Naive B cell (primary cell): ENCODE data around the gene BAG5. TPM values are rescaled to one million over a fixed set of nuclear protein-coding genes. Genes with fewer than 3 reads are reported as not detected.
"Not testable (repeated sequence)": the region's sequence is repeated elsewhere in the genome, so short reads cannot be mapped to it uniquely, and the experiment has no call there.

Source experiments
- ATAC-seq, 2 donors: fragments of 150-1000 bp; cut with Tn5 transposase; 2 replicates each; pipeline ENCODE4 v1.10.0; 2021; ENCODE audit warnings: low read depth in 2 of 2, mild to moderate bottlenecking in 2 of 2, moderate library complexity in 2 of 2
- DNase-seq: peaks from one replicate; pipeline ENCODE4 v3.0.0; 2022
- H3K27ac Mint-ChIP-seq, 6 donors: one replicate each; pipeline ENCODE4 v1.8.0; 2020 to 2022; ENCODE audit warnings: mild to moderate bottlenecking in 6 of 6, mixed read lengths in 6 of 6, moderate library complexity in 5 of 6, inconsistent platforms in 2 of 6
- H3K27me3 Mint-ChIP-seq, 3 donors: one replicate each; pipeline ENCODE4 v1.8.0; 2021 to 2022; ENCODE audit warnings: mixed read lengths in 3 of 3, mild to moderate bottlenecking in 1 of 3
- H3K36me3 Mint-ChIP-seq, 2 donors: one replicate each; pipeline ENCODE4 v1.8.0; 2020 to 2022; ENCODE audit warnings: mixed read lengths in 2 of 2, inconsistent platforms in 1 of 2, mild to moderate bottlenecking in 1 of 2
- H3K4me1 Mint-ChIP-seq, 3 donors: one replicate each; pipeline ENCODE4 v1.8.0; 2020 to 2022; ENCODE audit warnings: mixed read lengths in 3 of 3, inconsistent platforms in 1 of 3, mild to moderate bottlenecking in 1 of 3, moderate library complexity in 1 of 3
- H3K4me3 Mint-ChIP-seq, 8 donors: one replicate each; pipeline ENCODE4 v1.8.0; 2020 to 2022; ENCODE audit warnings: mild to moderate bottlenecking in 8 of 8, mixed read lengths in 8 of 8, moderate library complexity in 8 of 8, inconsistent platforms in 2 of 8
- H3K9me3 Mint-ChIP-seq, 7 donors: one replicate each; pipeline ENCODE4 v1.8.0; 2020 to 2022; ENCODE audit warnings: mixed read lengths in 7 of 7, mild to moderate bottlenecking in 5 of 7, inconsistent platforms in 2 of 7, moderate library complexity in 1 of 7
- polyA plus RNA-seq, 6 donors: library from polyadenylated mRNA; unstranded; fragments of 300-500 nt; fragmentation: Illumina TruSeq; gene quantifications; one replicate each; pipeline ENCODE4 v1.2.3, GENCODE V29; 2021; ENCODE audit warnings: low read depth in 6 of 6

BAG5 gene
- polyA plus RNA-seq, 6 donors from 2014 or later: 11.0 to 55.5 (median 41.9) TPM

DNA sequence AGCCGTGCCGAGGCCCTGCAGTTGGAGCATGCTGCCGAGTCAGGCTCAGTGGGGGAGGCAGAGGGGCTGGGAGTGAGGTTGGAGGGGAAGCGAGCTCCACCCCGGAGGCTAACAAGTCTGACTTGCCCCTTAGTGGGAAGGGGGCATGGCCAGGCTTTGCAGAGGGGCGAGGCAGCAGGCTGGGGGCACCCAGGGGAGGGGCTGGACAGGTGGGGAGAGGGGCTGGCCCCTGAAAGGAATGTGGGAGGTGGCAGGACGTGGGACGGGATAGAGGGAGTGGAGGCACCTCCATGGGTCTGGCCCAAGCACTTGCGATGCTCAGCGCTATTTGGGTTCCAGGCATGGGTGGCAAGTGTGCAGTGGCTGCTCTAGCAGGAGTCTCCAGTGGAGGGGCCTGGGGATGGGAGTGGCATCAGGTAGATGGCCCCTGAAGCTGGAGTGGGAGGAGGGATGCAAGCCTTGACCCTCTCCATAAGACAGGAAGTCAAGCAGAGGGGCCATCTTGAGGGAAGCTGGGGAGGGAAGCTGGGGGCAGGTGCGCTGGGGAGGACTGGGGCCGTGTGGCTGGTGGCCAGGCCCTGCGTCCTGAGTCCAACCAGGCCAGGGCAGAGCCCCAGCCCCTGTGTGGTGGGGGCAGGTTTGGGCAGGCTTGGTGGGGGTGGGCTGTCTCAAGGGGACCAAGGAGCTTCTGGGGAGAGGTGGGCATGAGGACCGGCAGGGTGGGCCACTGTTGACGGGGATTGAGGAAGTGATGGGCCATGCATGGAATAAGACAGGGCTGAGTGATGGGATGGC lies 30.8 kb downstream of the BAG5 start:
- Mint-ChIP-seq H3K9me3 (no peaks in the 10 kb centered on the region), H3K4me1 (peaks cover 38 to 52% (median 40%) of the 10 kb centered on the region in 3 donors), H3K4me3 (peak overlapping the region in 6 of 8 donors; percentile 45 to 76 (median 66)), H3K27me3 (no peaks in the 10 kb centered on the region), H3K27ac (peak overlapping the region in 3 of 6 donors; percentile 18 to 90 (median 76)), H3K36me3 (no peaks in the 10 kb centered on the region)
- no peak for ATAC-seq
- no peak for DNase-seq

DNA sequence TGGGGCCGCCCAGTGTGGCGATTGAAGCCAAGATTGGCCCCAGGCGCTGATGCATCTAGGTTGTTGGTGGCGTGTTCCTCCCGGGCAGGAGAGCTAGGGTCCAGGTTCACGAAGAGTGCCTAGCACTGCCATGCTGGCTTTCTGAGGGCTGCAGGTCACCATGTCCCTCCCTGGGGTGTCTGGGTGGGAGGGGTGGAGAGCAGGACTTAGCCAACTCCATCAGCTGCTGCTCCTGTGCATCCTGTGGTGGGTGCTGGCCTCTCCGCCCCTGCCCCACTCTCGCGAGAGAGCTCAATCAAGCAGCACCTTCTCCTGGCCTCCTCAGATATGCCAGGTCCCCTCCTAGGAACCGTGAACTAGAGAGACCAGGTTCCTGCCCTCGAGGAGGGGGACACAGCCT lies 31.6 kb downstream of the BAG5 start:
- H3K36me3 Mint-ChIP-seq: no peaks in the 10 kb centered on the region
- no peaks in the 10 kb centered on the region for H3K9me3 Mint-ChIP-seq
- DNase-seq: no peak
- ATAC-seq: no peak
- H3K27me3 Mint-ChIP-seq: no peaks in the 10 kb centered on the region
- peak overlapping the region in 1 of 6 donors; percentile 90 for H3K27ac Mint-ChIP-seq
- H3K4me1 Mint-ChIP-seq: peaks cover 42 to 55% (median 42%) of the 10 kb centered on the region in 3 donors
- H3K4me3 Mint-ChIP-seq: peak overlapping the region in 6 of 8 donors; percentile 52 to 96 (median 92)

DNA sequence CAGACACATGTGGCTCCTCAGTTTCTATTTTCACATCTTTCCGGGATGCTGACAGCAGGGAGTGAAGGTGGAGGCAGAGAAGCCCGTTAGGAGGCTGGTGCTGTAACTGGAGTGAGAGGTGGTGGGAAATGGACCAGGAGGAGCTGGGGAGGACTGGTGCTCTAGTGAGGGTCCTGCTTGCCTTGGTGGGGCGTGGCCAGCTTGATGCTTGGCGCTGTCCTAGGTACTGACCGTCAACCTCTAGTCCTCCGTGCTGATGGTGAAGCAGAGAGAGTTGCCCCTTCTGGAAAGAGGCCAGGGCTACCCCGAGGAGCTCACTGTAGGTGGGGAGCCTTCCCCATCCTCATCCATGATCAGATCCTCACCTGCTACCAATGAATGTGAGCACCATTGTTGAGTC lies 32.1 kb downstream of the BAG5 start:
- H3K27me3 Mint-ChIP-seq: no peaks in the 10 kb centered on the region
- H3K27ac Mint-ChIP-seq: peak overlapping the region in 3 of 6 donors; percentile 11 to 90 (median 18)
- H3K9me3 Mint-ChIP-seq: no peaks in the 10 kb centered on the region
- H3K4me3 Mint-ChIP-seq: peak overlapping the region; percentile 83 to 97 (median 94)
- ATAC-seq (no peak), DNase-seq (no peak)
- peaks cover 42 to 57% (median 47%) of the 10 kb centered on the region in 3 donors for H3K4me1 Mint-ChIP-seq
- H3K36me3 Mint-ChIP-seq: no peaks in the 10 kb centered on the region

DNA sequence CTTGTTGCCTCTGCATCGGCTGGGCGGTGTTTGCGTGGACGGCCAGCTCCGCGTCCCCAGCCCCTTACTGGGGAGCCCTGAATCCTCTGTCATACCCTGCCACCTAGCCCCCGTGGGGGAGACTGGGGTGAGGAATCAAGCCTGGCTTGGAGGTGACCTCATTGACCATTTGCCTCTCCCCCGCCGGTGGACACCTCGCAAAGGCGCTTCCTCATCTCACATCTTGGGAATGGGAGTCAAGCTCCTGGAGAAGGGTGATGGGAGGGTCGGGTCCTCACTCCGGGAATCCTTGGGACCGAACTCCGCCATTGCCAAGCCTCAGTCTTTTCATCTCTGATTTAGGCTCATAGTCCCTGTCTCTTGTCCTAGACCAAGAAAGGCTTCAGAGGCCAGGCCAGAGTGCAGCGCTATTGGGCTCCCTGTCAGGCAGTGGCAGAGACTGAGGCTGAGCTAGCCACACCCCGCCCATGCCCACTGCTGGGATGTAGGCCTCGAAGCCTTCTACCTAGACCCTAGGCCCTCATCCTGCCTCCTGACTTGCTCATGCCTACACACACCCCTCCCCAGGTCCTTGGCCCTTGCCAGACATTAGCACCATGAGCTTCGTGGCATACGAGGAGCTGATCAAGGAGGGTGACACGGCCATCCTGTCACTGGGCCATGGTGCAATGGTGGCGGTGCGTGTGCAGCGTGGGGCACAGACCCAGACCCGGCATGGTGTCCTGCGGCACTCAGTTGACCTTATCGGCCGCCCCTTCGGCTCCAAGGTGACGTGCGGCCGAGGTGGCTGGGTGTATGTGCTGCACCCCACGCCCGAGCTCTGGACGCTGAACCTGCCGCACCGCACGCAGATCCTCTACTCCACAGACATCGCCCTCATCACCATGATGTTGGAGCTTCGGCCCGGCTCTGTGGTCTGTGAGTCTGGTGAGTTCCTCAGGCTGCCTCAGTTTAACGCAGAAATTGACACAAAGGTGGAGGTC lies 32.8 kb downstream of the BAG5 start:
- peaks cover 42 to 57% (median 48%) of the 10 kb centered on the region in 3 donors for H3K4me1 Mint-ChIP-seq
- ATAC-seq (no peak), DNase-seq (no peak)
- H3K27ac Mint-ChIP-seq: peak overlapping the region; percentile 90 to 97 (median 96)
- H3K27me3 Mint-ChIP-seq: no peaks in the 10 kb centered on the region
- H3K36me3 Mint-ChIP-seq: no peaks in the 10 kb centered on the region
- H3K9me3 Mint-ChIP-seq: no peaks in the 10 kb centered on the region
- peak overlapping the region; percentile 83 to 97 (median 94) for H3K4me3 Mint-ChIP-seq

DNA sequence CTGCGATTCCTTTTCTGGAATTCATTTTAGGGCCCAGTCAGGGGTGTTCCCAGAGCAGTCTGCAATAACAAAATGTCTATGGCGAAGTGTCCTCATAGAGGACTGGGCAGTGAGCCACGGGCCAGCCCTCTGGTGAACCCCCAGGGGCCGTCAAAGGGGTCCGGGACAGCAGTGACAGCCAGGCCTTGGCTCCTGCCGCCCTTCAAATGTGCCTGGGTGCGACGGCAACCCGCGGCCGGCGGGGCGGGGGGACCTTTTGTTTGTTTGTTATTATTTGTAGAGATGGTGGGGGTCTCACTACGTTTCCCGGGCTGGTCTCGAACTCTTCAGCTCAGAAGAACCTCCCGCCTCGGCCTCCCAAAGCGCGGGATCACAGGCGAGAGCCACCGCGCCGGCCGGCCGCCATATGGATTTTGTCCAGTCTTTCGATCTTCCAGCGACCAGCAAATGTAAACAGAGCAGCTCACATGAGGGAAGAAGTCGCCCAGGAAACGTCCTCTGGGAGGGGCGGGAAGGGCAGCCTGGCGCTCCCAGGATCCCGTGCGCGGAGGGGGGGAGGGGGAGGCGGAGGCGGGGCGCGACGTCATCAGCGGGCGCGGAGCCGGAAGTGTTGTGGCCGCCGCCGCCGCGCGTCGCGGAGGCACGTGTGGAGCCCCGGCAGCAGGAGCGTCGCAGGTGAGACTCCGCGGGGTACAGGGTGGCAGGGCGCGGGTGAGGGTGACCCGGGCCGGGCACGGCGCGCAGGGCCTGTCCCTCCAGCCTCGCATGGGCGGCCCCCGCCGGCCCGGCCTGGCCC lies 33.7 kb downstream of the BAG5 start, which contains the start of gene TRMT61A:
TSS of gene TRMT61A (plus strand) at position 610 of the 796 bp plus-strand sequence. CDS start 783 bp downstream, outside the sequence.
- ATAC-seq (peak; percentile 66 to 71), DNase-seq (peak; percentile 62)
- H3K4me1 Mint-ChIP-seq: peaks cover 42 to 57% (median 48%) of the 10 kb centered on the region in 3 donors

DNA sequence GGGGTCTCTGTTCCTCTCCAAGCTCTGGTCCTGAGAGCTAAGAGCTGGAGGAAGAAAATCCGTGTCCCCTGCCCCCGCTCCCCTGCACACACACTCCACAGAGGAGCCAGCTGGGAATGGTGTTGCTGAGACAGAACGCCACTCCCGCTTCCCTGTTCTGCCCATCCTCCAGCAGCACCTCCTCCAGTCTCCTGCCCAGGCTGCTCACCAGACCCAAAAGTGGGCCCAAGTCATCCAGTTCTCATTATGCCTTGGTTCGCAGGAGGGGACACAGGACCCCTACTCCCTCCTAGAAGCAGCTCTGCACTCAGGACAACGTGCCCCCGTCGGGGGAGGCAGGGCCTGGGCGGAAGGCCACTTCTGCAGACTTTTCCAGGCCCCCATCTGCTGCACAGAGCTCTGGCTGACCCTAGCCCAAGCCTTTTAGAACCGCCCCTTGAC lies 34.3 kb downstream of the BAG5 start:
- Mint-ChIP-seq H3K9me3 (no peaks in the 10 kb centered on the region), H3K27me3 (peaks cover 0 to 4% (median 0%) of the 10 kb centered on the region in 3 donors), H3K27ac (peak overlapping the region in 5 of 6 donors; percentile 81 to 98 (median 90)), H3K36me3 (no peaks in the 10 kb centered on the region), H3K4me3 (peak overlapping the region; percentile 83 to 97 (median 94)), H3K4me1 (peaks cover 42 to 57% (median 49%) of the 10 kb centered on the region in 3 donors)
- DNase-seq (no peak), ATAC-seq (no peak)

More for the DNA sequence above, 33.7 kb downstream of the BAG5 start, which contains the start of gene TRMT61A:
- H3K36me3 Mint-ChIP-seq: no peaks in the 10 kb centered on the region
- peaks cover 0 to 1% (median 0%) of the 10 kb centered on the region in 3 donors for H3K27me3 Mint-ChIP-seq
- peak within 1 kb of the TSS; percentile 83 to 97 (median 94) for H3K4me3 Mint-ChIP-seq
- no peaks in the 10 kb centered on the region for H3K9me3 Mint-ChIP-seq
- H3K27ac Mint-ChIP-seq: peak within 1 kb of the TSS; percentile 90 to 97 (median 96)

DNA sequence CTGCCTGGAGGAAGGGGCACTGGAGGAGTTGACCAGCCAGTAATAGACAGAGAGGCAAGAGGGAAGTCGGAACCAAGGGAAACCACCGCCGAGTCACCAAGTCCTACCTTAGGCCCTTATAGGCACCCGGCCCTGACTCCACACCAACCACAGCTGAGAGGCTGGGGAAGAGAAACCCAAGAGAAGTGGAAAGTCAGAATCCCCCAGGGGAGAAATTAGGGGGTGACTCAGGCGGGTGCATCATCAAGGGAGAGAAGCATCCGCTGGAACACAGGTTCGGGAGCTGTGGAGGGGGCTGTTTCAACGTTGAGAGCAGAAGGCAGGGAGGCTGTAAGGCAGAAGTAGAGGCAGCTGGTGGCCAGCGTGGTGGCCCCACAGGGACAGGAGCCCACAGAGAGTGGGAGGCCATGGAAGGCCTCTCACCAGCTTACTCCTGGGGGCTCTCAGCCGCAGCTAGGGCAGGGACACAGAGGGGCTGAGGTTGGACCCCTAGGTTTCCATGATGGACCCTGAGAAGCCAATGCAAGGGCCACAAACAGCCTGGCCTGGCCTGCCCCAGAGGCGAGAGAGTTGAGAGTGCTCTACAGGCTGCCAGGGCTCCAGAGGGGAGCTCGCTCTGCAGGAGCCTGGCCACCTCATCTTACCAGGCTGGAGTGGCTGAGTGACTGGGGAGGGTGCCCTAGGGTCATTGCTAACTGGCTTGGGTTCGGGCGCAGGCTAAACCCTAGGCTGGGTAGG lies 34.9 kb downstream of the BAG5 start:
- H3K27me3 Mint-ChIP-seq: peaks cover 0 to 4% (median 0%) of the 10 kb centered on the region in 3 donors
- peak; percentile 81 for DNase-seq
- no peaks in the 10 kb centered on the region for H3K9me3 Mint-ChIP-seq
- peak; percentile 81 to 85 for ATAC-seq
- peak overlapping the region; percentile 83 to 96 (median 92) for H3K4me3 Mint-ChIP-seq
- no peaks in the 10 kb centered on the region for H3K36me3 Mint-ChIP-seq
- H3K4me1 Mint-ChIP-seq: peaks cover 42 to 57% (median 49%) of the 10 kb centered on the region in 3 donors
- H3K27ac Mint-ChIP-seq: peak overlapping the region; percentile 90 to 98 (median 93)

DNA sequence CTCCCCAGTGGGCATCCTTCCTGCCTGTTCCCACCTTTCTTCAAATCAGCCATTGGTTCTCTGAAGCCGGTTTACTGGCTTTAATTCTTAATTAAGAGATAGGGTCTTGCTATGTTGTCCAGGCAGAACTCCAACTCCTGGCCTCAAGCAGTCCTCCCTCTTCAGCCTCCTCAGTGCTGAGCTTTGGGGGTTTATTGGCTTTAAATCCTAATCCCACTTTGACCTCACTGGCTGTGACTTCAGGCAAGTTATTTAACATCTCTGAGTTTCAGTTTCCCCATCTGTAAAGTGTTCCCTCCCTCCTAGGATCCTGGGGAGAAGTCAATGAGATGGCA lies 35.6 kb downstream of the BAG5 start:
- H3K36me3 Mint-ChIP-seq: no peaks in the 10 kb centered on the region
- H3K4me3 Mint-ChIP-seq: peak overlapping the region in 5 of 8 donors; percentile 36 to 94 (median 90)
- ATAC-seq (no peak), DNase-seq (no peak)
- no peaks in the 10 kb centered on the region for H3K9me3 Mint-ChIP-seq
- peaks cover 0 to 4% (median 0%) of the 10 kb centered on the region in 3 donors for H3K27me3 Mint-ChIP-seq
- peaks cover 40 to 54% (median 49%) of the 10 kb centered on the region in 3 donors for H3K4me1 Mint-ChIP-seq
- peak overlapping the region in 5 of 6 donors; percentile 76 to 98 (median 92) for H3K27ac Mint-ChIP-seq

DNA sequence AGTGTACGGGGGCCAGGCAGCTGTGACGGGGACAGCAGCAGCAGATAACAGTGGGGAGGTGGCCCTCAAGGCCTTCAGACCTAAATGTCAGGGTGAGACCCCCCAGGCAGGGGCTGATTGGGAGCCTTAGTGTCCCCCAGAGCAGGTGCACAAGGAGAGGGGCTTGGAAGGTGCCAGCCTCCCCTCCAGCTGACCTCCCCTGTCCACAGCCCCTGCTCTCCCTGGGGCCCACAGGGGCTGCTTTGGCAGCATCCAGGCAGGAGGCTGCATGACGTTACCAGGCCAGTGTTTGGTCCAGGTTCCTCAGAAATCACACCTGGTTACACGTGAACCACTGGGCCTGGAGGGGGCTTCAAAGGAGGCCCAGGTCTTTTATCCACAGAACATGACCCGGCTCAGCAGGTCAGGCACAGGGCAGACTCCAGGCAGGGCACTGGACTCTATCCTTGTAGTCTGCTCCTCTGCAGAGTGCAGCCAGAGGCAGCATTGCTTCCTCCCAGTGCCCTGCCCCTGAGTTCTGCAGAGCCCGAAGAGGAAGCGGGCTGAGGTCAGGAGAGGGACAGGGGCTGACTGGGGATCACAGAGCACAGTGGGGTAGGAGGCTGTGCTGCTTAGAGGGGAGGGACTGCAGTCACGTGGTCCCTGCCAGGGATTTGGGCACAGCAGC lies 36.1 kb downstream of the BAG5 start:
- DNase-seq (no peak), ATAC-seq (no peak)
- H3K27me3 Mint-ChIP-seq: peaks cover 0 to 4% (median 0%) of the 10 kb centered on the region in 3 donors
- no peaks in the 10 kb centered on the region for H3K36me3 Mint-ChIP-seq
- H3K4me1 Mint-ChIP-seq: peaks cover 35 to 49% (median 46%) of the 10 kb centered on the region in 3 donors
- no peaks in the 10 kb centered on the region for H3K9me3 Mint-ChIP-seq
- peak overlapping the region in 2 of 8 donors; percentile 15 to 62 for H3K4me3 Mint-ChIP-seq
- peak overlapping the region in 2 of 6 donors; percentile 14 to 76 for H3K27ac Mint-ChIP-seq

DNA sequence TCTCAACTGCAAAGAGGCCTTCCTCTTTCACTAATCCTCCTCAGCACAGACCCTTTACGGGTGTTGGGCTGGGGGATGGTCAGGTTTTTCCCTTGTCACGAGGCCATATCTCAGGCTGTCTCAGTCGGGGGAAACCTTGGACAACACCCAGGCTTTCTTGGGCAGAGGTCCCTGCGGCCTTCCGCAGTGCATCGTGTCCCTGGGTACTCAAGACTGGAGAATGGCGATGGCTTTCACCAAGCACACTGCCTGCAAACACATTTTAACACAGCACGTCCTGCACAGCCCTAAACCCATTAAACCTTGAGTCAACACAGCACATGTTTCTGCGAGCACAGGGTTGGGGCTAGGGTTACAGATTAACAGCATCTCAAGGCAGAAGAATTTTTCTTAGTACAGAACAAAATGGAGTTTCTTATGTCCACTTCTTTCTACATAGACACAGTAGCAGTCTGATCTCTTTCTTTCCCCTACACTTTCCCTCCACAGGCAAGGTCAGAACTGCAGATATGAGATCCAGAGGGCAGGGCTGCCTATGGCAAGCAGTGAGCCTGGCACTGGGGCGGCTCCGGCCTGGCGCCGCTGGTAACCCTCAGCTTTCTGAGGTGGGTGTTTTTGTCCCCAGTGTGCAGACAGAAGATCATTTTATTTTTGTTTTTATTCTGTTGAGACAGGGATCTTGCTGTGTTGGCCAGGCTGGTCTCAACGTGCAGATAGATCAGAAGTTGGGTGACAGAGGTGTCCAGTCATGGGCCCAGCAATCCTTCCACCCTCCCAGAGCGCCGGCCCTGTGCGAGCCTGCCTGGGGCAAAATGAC lies 36.8 kb downstream of the BAG5 start:
- ATAC-seq: not testable (repeated sequence)

More for the DNA sequence above, 36.8 kb downstream of the BAG5 start:
- H3K4me3 Mint-ChIP-seq: peak overlapping the region in 2 of 8 donors; percentile 15 to 62
- not testable (repeated sequence) for H3K36me3 Mint-ChIP-seq, DNase-seq, H3K9me3 Mint-ChIP-seq, H3K27me3 Mint-ChIP-seq
- peaks cover 30 to 42% (median 40%) of the 10 kb centered on the region in 3 donors for H3K4me1 Mint-ChIP-seq
- H3K27ac Mint-ChIP-seq: peak overlapping the region in 1 of 6 donors; percentile 84
